NCI-H345 treated with DMSO at 0.1 percent for 48 hours (cell line): Measurements from ENCODE around the gene BOLA1.
A peak's percentile ranks its signal among the peaks of the same experiment; 100 is the strongest.
"Not testable (repeated sequence)": the region's sequence is repeated elsewhere in the genome, so short reads cannot be mapped to it uniquely, and the experiment has no call there.

Experiments used
- DNase-seq: peaks from one replicate; lab custom pipeline; 2025; ENCODE audit not compliant: unreplicated experiment; lab: John Stamatoyannopoulos, UW

BOLA1 gene

GRCh38 chr1:149927563-149928400 is 28.4 kb downstream of the BOLA1 start, which contains the start of gene SF3B4:
Gene SF3B4, minus strand, starts transcription at chr1:149927803. Its CDS starts 44 bp downstream, at chr1:149927759.
- peak; percentile 100 for DNase-seq

DNA sequence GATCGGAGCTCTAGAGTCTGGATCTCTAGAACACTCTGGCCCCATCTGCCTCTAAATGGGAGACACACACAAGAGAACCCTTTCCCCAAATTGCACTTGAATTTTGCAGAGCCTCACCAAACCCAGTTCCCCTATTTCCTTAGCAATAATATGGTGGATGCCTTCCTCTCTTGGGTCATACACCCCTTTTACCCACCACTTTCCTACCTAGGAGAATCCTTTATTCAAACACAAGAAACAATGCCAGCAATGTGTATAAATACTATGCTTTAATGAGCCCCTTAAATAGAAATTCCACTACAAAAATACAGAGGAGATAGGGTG is 29.0 kb downstream of the BOLA1 start:
- no peak for DNase-seq

- no peak for DNase-seq
Measured at GRCh38 chr1:149929856-149930255, 30.5 kb downstream of the BOLA1 start.

GRCh38 chr1:149931212-149931790 is 31.9 kb downstream of the BOLA1 start:
- no peak for DNase-seq

DNA sequence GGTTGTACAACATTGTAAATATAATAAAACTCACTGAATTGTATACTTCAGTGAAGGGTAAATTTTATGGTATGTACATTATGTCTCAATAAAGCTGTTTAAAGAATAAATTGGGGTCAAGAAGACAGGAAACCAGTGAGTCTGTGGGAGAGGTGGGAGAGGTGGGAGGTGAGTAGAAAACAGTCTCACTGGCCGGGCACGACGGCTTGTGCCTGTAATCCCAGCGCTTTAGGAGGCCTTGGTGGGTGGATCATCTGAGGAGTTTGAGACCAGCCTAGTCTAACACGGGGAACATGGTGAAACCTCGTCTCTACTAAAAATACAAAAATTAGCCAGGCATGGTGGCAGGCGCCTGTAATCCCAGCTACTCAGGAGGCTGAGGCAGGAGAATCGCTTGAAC is 33.1 kb downstream of the BOLA1 start:
- no peak for DNase-seq

- no peak for DNase-seq
Measured at GRCh38 chr1:149933208-149933607, 33.8 kb downstream of the BOLA1 start.

DNA sequence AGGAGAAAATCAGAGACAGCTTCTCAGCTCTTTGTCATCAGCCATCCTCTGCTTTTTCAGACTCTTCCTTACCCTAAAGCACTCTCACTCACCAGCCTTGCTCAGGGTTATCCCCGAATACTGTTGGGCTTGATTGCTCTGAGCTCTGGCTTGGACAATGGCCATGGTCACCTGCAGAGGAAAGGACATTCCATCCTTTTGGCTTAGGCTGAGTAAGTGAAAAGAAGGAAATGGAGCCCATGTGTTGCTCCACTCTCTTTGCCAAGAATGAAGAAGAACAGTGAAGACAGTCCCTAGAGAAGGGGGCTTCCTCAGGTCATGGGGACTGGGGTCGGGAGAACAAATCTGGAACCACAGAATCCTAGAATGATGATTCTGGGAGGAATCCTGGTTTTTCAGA is 35.0 kb downstream of the BOLA1 start:
- DNase-seq = no peak

DNA sequence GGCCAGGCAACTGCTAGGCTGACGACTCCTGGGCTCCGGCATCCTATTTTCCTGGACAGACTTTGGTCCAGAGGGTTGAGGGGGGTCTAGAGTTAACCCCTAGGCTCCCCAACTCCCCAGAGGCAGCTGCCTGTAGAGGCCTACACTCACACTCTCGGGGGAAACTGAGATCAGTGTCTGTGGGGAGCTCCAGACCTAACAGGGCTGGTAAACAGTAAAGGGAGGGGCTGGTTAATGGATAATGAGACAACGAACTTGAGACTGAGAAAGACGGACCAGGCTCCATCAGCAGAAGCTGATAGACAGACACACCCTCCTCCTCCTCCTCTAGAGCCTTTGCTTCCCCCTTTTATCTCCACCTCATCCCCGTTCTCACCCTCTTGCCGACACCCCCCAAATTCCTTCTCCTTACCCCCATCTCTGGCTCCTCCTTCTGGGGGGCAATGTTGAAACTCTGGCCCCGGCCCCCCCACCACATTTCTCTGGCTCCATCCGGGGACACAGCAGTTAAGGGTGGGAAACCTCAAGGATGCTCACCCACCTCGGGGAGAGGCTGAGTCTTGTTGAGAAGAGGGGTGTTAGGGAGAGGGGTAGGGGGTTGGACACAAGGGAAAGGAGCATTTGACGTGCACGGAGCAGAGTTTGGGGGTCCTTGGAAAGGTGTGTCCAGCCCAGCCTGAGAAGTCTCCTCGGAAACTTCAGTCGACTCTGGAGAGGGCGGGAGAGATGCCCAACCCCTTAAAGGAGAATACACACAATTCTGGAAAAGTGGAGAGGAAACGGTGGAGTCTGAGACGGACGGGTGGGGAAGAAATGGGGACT is 37.0 kb downstream of the BOLA1 start, which contains the start of gene MTMR11:
Gene MTMR11 (minus strand): TSS at position 710 of the 822 bp plus-strand sequence. CDS start 232 bp downstream, at position 478.
- no peak for DNase-seq

GRCh38 chr1:149936992-149937705 is 37.8 kb downstream of the BOLA1 start:
- DNase-seq = no peak

DNA sequence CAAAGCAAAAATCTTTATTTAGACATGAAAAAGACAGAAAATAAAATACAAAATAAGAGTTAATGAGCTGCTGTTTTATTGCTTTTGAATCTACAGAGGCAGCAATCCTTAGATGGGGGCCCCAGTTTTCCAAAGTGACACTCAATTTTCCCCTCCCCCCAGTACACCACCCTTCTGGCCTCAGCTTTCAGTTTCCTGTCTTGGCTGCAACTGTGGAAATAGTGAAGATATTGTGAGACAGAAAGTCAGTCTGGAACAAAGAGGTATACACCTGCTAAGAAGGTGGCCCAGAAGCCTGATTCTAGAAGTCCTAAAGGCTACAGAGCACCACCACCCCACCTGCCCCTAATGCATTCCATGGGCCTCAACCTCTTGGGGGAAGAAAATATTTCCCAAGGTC is 38.4 kb downstream of the BOLA1 start:
- DNase-seq = no peak

DNA sequence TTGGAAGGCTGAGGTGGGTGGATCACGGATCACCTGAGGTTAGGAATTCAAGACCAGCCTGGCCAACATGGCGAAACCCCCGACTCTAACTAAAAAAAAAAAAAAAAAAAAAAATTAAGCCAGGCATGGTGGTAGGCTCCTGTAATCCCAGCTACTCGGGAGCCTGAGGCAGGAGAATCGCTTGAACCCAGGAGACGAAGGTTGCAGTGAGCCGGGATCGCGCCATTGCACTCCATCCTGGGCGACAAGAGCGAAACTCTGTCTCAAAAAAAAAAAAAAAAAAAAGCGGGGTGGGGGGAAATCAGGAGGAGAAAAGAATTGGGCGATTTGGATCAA is 39.3 kb downstream of the BOLA1 start:
- DNase-seq = not testable (repeated sequence)

GRCh38 chr1:149940427-149940826 is 41.1 kb downstream of the BOLA1 start:
- DNase-seq = no peak

- DNase-seq = no peak
Measured at GRCh38 chr1:149942207-149942606, 42.8 kb downstream of the BOLA1 start.

DNA sequence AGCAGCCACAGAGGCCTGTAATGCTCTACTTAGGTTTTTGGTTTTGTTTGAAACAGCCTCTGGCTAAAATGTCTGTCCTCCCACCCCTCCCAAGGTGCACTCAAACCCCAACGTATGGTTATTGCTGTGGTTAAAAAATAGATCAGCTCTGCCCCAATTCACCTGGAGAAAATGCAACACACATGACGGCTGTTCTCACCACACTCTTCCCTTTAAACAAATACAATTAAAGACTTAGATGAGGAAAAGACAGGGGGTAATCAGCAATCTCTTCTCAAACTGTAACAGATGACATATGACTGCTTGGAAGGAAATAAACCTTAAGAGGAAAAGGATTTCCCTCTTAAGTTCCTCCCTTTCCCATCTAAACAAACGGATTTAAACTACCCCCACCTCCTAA is 43.5 kb downstream of the BOLA1 start:
- DNase-seq = no peak

GRCh38 chr1:149945206-149945605 is 45.8 kb downstream of the BOLA1 start:
- no peak for DNase-seq

DNA sequence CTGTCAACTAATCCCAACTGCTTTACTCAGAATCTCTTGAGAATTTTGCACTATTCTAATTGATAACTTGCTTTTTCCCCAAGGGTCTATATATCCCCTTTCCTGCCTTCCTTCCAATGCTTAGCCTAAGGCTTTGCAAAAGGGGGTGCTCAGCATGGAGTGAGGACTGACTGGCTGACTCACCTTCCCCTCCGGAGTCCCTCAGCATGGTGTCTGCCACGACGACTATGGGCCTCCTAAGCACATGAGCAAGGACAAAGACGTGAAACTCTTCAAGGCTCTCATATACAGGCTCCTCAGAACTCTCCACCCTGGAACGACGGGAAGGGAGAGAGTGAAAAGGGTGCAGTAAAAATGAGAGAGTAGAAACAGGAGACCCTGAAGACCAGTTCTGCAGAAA is 50.5 kb downstream of the BOLA1 start:
- DNase-seq = no peak
